A673 (cell line): Measurements from ENCODE around the gene TH. TPM values are rescaled to one million over a fixed set of nuclear protein-coding genes. Genes with fewer than 3 reads are reported as not detected.
"Not testable (repeated sequence)": the region's sequence is repeated elsewhere in the genome, so short reads cannot be mapped to it uniquely, and the experiment has no call there.

Experiments used
- BruUV-seq: library from RNA; stranded (reverse); fragments of 400-500 nt; replicated peaks from 2 replicates; lab custom pipeline; 2021; lab: Mats Ljungman, UMichigan
- CTCF ChIA-PET: fragments of 300-600 bp; sonication (Branson Sonifier 250); formaldehyde crosslinking; loops from one replicate; lab custom pipeline; 2022; ENCODE audit warnings: antibody characterized with exemption; lab: Charles Lee
- POLR2A ChIA-PET: fragments of 300-600 bp; sonication (Branson Sonifier 250); formaldehyde crosslinking; loops from one replicate; lab custom pipeline; 2022; ENCODE audit warnings: antibody characterized with exemption; ENCODE audit not compliant: low non-redundant PET; lab: Charles Lee
- DNase-seq: peaks from one replicate; pipeline ENCODE4 v3.0.0-alpha.2; 2015; ENCODE audit warnings: low spot score
- H3K27ac ChIP-seq: fragments of 200-600 bp; sonication (generic); 2 replicates; pipeline ENCODE4 v1.5.1; 2016; ENCODE audit warnings: mixed run types, low read depth, mild to moderate bottlenecking, mixed read lengths, antibody characterized with exemption, low read length; ENCODE audit not compliant: poor library complexity, severe bottlenecking
- H3K27me3 ChIP-seq: fragments of 200-600 bp; sonication (generic); replicated peaks from 2 replicates; pipeline ENCODE4 v1.6.1; 2017; ENCODE audit warnings: mixed run types, low read depth, mild to moderate bottlenecking, mixed read lengths, antibody characterized with exemption, low read length; ENCODE audit not compliant: insufficient read depth, poor library complexity
- H3K36me3 ChIP-seq: fragments of 200-600 bp; sonication (generic); 2 replicates; pipeline ENCODE4 v1.6.1; 2016; ENCODE audit warnings: mixed run types, mild to moderate bottlenecking, mixed read lengths, antibody characterized with exemption, low read length; ENCODE audit not compliant: insufficient read depth, poor library complexity, severe bottlenecking
- H3K4me1 ChIP-seq: fragments of 200-600 bp; sonication (generic); 2 replicates; pipeline ENCODE4 v1.6.1; 2017; ENCODE audit warnings: mixed run types, mild to moderate bottlenecking, mixed read lengths, antibody characterized with exemption, low read length; ENCODE audit not compliant: insufficient read depth, poor library complexity, severe bottlenecking
- H3K4me3 ChIP-seq: fragments of 200-600 bp; sonication (generic); 2 replicates; pipeline ENCODE4 v1.5.1; 2016; ENCODE audit warnings: low read depth, mixed run types, mild to moderate bottlenecking, mixed read lengths, low read length; ENCODE audit not compliant: poor library complexity, severe bottlenecking
- H3K9me3 ChIP-seq: fragments of 200-600 bp; sonication (generic); 2 replicates; pipeline ENCODE4 v1.6.1; 2016; ENCODE audit warnings: mixed run types, low read depth, mild to moderate bottlenecking, mixed read lengths, antibody characterized with exemption, low read length; ENCODE audit not compliant: poor library complexity, severe bottlenecking
- EZH2 ChIP-seq: fragments of 200-600 bp; sonication (generic); IDR thresholded peaks from 2 replicates; pipeline ENCODE4 v1.6.1; 2017; ENCODE audit warnings: borderline replicate concordance, low read depth, mild to moderate bottlenecking, mixed read lengths, antibody characterized with exemption, low read length; ENCODE audit not compliant: poor library complexity, severe bottlenecking
- intact Hi-C: fragments of 100-400 bp; cut with micrococcal nuclease; formaldehyde crosslinking; loops from one replicate; pipeline ENCODE4 v1.10.0; 2022; ENCODE audit not compliant: unreplicated experiment
- total RNA-seq: library from RNA; stranded (reverse); gene quantifications from 2 replicates; pipeline ENCODE4 v1.2.3, GENCODE V29; 2021
- TF ChIP-seq, protein P1 (sequence below): fragments of 300-800, 200-600 bp; sonication (generic); conservative IDR thresholded peaks from 2 replicates; pipeline ENCODE4 v1.5.1; 2017; ENCODE audit warnings: low read depth, mild to moderate bottlenecking, antibody characterized with exemption, low read length, moderate library complexity, mixed read lengths

TH gene
- total RNA-seq, 1 experiment from 2014 or later: not detected

DNA sequence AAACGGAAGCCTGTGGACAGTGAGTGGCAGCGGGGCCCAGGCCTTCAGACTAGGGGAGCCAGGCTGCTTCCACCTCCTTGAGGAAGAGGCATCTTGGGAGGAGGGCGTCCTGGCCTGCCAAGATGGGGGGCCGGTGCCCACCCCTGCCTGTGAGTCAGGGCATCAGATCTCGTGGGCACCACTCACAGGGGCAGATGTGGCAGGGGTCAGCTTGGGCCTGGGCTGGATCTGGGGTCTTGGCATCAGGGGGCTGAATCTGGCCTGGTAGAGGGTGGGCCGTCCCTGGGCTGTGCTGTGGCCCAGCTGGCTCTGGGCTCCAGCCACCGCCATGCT lies 24.1 kb upstream of the TH start:
- H3K36me3 ChIP-seq: no peaks in the 10 kb centered on the region
- intact Hi-C loops: loop anchor here (2.0 to 10.0 kb wide), 2 partner anchors 225 to 339 kb away; no protein-coding TSS in a partner anchor
- DNase-seq: no peak
- CTCF ChIA-PET: no interaction called here
- POLR2A ChIA-PET: no interaction called here
- no peaks in the 10 kb centered on the region for H3K4me1 ChIP-seq
- TF ChIP-seq EZH2: no peak
- TF ChIP-seq, protein P1, sequence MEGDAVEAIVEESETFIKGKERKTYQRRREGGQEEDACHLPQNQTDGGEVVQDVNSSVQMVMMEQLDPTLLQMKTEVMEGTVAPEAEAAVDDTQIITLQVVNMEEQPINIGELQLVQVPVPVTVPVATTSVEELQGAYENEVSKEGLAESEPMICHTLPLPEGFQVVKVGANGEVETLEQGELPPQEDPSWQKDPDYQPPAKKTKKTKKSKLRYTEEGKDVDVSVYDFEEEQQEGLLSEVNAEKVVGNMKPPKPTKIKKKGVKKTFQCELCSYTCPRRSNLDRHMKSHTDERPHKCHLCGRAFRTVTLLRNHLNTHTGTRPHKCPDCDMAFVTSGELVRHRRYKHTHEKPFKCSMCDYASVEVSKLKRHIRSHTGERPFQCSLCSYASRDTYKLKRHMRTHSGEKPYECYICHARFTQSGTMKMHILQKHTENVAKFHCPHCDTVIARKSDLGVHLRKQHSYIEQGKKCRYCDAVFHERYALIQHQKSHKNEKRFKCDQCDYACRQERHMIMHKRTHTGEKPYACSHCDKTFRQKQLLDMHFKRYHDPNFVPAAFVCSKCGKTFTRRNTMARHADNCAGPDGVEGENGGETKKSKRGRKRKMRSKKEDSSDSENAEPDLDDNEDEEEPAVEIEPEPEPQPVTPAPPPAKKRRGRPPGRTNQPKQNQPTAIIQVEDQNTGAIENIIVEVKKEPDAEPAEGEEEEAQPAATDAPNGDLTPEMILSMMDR: no peak
- no peaks in the 10 kb centered on the region for H3K9me3 ChIP-seq
- no TSS peak for BruUV-seq
- no peaks in the 10 kb centered on the region for H3K27me3 ChIP-seq
- H3K27ac ChIP-seq: no peak overlapping the region
- H3K4me3 ChIP-seq: no peak overlapping the region

- DNase-seq: peak; percentile 36
These were observed 23.5 kb upstream of the TH start for GRCh38 chr11:2194877-2195755.

GRCh38 chr11:2193888-2194595 lies 22.4 kb upstream of the TH start:
- H3K36me3 ChIP-seq, DNase-seq, H3K9me3 ChIP-seq, H3K27ac ChIP-seq, H3K4me3 ChIP-seq, H3K27me3 ChIP-seq, POLR2A ChIA-PET, H3K4me1 ChIP-seq, CTCF ChIA-PET, BruUV-seq: not testable (repeated sequence)
- intact Hi-C loops: loop anchor here (10.0 kb wide), 1 partner anchor 341 kb away; no protein-coding TSS in a partner anchor

More at GRCh38 chr11:2194877-2195755, 23.5 kb upstream of the TH start:
- Histone ChIP-seq H3K27ac (no peak overlapping the region), H3K4me3 (no peak overlapping the region), H3K9me3 (no peaks in the 10 kb centered on the region), H3K36me3 (no peaks in the 10 kb centered on the region), H3K27me3 (no peaks in the 10 kb centered on the region), H3K4me1 (no peaks in the 10 kb centered on the region)
- BruUV-seq: no TSS peak
- intact Hi-C loops: loop anchor here (10.0 kb wide), 1 partner anchor 340 kb away; no protein-coding TSS in a partner anchor
- POLR2A ChIA-PET: no interaction called here
- no peak for TF ChIP-seq EZH2
- TF ChIP-seq, protein P1: peak; percentile 89
- CTCF ChIA-PET: no interaction called here
